Ecto neural progenitor cell (in vitro differentiated cells): ENCODE results near the gene ENOX1.

Experiments used
- DNase-seq: peaks from one replicate; pipeline ENCODE4 v3.0.0-alpha.2; 2018; ENCODE audit warnings: low spot score

The ENOX1 gene

DNA sequence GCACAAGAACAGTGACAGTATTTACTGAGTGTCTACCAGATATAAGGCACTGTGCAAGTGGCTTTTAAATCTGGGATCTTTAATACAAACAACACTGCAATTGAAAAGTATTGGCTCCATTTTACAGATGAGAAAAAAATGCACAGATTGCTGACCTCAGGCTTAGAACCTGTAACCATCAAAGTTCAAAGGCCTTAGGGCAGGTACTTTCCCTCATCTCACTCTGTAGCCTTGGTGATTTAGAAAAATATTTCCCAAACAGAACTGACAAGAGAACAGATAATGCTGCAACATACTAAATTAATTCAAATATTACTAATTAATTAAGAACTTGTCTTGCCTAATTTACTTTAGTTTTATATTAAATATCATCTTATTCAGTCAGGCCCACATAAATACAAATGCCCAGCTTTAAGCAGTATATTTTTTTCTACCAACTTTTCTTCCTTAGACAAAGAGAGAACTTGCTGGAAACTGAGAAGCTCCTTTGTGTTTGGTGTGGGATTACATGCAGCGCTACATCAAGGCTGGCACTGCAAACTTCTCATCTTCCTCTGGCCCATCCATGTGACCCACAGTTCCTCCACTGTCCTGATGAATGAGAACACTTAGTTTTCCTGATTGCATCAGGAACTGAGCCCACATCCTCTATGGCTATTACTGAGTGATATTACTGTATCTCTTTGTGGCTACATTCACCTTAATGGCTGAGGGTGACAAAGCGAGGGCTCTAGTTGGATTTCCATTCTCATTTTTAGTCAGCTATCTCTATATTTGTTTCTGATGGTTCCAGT, 302.1 kb downstream of the ENOX1 start:
- DNase-seq: no peak

GRCh38 chr13:43483930-43484329, 302.8 kb downstream of the ENOX1 start:
- DNase-seq: no peak

DNA sequence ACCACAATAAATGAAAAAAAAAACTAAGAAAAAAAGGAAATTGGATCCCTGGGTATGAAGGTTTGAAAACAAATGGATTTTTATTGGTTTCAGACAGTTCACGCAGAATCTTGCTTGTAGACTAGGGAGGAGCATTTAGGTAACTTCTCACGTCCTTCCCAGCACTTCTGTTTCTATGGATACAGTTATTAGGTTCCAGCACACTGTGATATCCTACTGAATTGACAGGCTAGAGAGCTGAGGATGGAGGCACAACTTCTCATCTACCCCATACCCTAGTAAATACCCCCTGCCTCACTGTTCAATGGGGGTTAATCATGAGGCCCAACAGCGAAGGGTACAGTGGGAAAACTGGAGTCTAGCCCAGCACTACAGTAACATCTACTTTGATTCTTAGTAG, 304.1 kb downstream of the ENOX1 start:
- DNase-seq: no peak

- no peak for DNase-seq
Measured at GRCh38 chr13:43482026-43482425, 304.7 kb downstream of the ENOX1 start.

GRCh38 chr13:43478902-43479301, 307.9 kb downstream of the ENOX1 start:
- DNase-seq: no peak

GRCh38 chr13:43478211-43478610, 308.6 kb downstream of the ENOX1 start:
- no peak for DNase-seq

DNA sequence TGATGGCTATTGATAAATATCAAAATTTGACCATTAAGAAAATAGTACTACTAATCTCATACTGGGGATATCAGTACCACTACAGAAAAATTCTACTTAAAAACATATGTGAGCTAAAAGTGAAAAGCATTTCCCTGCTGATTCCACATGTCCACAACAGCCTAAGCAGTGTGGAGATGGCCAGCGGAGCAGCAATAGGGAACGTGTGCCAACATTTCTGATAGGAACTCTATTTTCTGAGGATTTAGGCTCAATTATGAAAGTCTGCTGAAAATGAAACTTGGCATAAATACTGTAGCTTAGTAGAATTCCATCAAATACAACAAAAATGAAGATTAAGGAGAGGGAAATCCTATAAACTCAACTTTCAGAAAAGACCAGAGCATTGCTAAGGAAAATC, 311.6 kb downstream of the ENOX1 start:
- no peak for DNase-seq

GRCh38 chr13:43473437-43473836, 313.3 kb downstream of the ENOX1 start:
- no peak for DNase-seq

GRCh38 chr13:43472980-43473379, 313.8 kb downstream of the ENOX1 start:
- no peak for DNase-seq

GRCh38 chr13:43472339-43472738, 314.4 kb downstream of the ENOX1 start:
- DNase-seq: no peak

DNA sequence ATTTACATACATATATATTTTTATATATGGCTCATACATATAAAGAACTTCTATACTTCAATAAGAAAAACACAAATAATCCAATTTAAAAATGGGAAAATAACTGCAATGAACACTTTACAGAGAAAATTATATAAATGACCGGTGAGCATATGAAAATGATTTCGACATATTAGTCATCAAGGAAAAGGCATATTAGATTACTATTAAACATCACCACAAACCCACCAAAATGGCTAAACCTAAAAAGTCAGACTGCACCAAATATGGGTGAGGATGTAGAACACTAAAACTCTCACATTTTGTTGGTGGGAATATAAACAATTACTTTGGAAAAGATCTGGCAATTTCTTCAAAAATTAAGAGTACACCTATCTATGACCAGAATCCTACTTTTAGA, 316.2 kb downstream of the ENOX1 start:
- no peak for DNase-seq

- DNase-seq: no peak
Measured at GRCh38 chr13:43469791-43470190, 317.0 kb downstream of the ENOX1 start.

DNA sequence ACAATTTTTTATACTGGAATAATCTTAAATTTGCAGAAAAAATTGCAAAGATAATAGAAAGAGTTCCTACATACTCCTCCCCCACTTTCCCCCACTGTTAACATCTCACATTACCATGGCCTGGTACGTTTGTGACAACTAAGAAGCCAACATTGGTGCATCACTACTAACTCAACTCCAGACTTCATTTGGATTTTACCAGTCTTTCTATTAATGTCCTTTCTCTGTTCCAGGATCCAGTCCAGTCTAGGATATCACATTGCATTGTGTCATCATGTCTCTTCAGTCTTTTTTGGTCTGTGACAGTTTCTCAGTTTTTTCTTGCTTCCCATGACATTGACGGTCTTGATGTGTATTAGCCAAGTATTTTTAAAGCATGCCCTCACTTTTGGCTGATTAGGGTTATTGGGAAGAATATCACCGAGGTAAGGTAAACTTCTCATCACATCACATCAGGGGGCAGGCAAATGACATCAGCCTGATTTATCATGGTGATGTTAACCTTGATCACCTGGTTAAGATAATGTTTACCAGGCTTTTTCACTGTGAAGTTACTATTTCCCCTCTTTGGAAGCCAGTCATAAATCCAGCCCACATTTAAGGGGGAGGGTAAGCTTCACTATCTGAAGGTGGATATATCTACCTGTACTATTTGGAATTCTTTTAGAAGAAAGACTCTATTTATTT, 322.1 kb downstream of the ENOX1 start:
- no peak for DNase-seq

DNA sequence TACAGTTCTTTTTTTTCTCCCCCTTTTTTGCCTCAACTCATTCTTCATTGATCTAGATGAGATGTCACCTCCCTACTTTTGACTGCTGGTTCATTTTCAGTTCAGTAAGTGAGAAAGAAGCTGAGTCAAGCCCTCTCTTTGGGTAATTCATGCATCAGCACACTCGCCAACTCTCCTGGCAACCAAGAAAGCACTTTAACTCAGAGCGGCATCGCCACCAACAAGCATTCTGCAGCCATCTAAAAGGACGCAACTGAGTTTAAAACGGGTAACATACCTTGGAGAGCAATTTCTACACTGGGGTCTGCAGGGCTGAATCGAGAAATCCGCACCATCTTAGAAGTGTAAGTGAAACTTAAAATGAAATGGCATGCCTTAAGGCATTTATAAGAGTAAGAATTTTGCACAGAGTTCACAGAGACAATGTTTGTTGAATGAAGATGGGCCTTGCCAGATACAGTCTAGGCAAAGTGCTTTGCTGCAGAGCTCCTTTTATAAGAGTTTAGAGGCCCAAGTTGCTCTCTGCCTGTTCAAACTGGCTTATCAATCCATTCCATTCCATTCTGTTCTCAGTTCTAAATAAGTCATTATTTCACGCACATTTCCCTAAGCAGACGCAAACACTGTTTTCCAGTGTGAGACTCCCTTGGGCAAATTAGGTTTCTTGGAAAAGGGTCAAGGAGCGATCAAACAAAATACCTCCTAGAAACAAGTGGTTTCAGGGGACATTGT, 338.0 kb downstream of the ENOX1 start:
- no peak for DNase-seq

GRCh38 chr13:43446126-43446525, 340.6 kb downstream of the ENOX1 start:
- no peak for DNase-seq

GRCh38 chr13:43445668-43446067, 341.1 kb downstream of the ENOX1 start:
- no peak for DNase-seq

- no peak for DNase-seq
Measured at GRCh38 chr13:43444081-43444480, 342.7 kb downstream of the ENOX1 start.

DNA sequence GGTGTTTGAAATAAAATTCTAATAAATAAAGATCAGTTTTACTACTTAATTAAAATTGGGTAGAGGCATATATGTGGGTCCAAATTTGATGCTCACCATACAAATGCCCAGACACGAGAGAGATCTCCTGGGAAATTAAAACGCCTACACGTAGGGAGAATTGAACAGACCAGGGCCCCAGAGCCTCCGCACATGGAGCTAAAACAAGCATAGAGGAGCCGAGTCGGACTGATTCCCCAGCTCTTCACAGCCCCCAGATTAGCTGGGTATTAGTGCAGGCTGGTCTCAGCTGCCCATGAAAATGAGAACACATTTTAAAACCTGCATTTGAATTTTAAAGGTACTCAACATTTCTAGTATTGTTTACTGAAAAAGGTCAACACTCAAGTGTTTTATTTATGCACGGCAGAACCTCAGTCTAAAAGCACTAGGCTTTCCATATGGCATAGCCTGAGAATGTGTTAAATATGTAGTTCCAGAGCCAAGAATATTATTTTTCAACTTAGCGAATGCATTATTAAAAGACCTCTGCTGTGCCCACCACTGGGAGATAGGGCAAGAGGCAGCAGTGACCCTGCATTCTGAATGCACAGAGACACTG, 344.8 kb downstream of the ENOX1 start:
- DNase-seq: no peak

- DNase-seq: no peak
Measured at GRCh38 chr13:43441464-43441863, 345.3 kb downstream of the ENOX1 start.

- no peak for DNase-seq
Measured at GRCh38 chr13:43434191-43434590, 352.6 kb downstream of the ENOX1 start.

DNA sequence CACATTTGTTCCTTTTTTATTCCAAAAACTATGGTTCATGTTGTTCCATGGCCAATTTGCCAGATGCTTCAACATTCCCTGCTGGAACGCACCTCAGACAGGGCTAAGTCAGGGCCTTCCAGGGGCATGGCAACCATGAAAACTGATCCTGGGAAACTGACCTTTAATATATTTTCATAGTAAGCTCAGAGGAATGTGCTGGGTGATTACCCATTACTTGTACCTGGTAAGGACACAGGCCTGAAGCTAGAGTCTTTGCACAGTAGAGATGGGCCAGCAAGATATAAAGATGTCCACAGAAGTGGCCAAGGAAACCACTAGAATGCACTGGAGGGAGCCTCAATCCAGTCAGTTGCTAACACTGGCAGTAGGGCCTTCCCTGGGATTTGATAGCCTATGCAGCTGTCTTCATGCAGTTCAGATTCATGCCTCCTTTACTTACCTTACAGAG, 353.1 kb downstream of the ENOX1 start:
- no peak for DNase-seq

- no peak for DNase-seq
Measured at GRCh38 chr13:43432958-43433357, 353.8 kb downstream of the ENOX1 start.

DNA sequence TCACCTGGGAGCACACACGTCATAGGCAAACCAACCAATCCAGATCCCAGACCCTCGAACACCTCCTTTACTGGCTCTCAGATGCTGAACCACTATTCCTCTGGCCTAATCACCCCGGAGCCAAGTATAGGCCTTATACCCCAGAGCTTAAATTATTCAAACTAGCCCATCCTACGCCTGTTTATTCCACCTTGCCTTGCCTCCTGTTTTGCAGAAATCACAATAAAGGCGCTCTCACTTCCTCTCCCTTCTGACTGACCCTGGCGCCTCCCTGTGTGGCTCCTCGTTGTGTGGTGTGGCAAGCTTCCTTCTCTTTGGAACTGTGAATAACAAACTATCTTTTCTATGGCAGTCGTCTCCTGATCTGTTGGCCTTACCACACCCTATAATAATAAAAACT, 354.9 kb downstream of the ENOX1 start:
- no peak for DNase-seq
